ENCODE measurements around the gene CD38. TPM values are rescaled to one million over a fixed set of nuclear protein-coding genes. Genes with fewer than 3 reads are reported as not detected.
"Not testable (repeated sequence)": the region's sequence is repeated elsewhere in the genome, so short reads cannot be mapped to it uniquely, and the experiment has no call there.

CD38 gene
- total and polyA plus RNA-seq, 12 donors = 1.7 to 18.4 (median 11.2) TPM

GRCh38 chr4:15832523-15833451 lies 54.7 kb downstream of the CD38 start:
- Histone ChIP-seq H3K4me3 (no peak overlapping the region), H3K9me3 (replicated peaks in 1 of 3) (no peaks in the 10 kb centered on the region), H3K27ac (peak overlapping the region in 2 of 5 donors; percentile 37 to 53), H3K4me1 (replicated peaks in 1 of 2) (no peaks in the 10 kb centered on the region), H3K27me3 (no peaks in the 10 kb centered on the region), H3K36me3 (replicated peaks in 1 of 2) (no peaks in the 10 kb centered on the region)
- DNase-seq = no peak
- intact Hi-C loops (cut with DNase I) = no loop called here
- TF ChIP-seq CTCF (IDR thresholded peaks at IDR 0.05) (no peak), POLR2A (IDR thresholded peaks at IDR 0.05) (no peak)
- WGBS, 4 donors = 71 to 87% (median 72%) methylated on average over 3 of the region's 3 CpGs

GRCh38 chr4:15833801-15834200 lies 55.7 kb downstream of the CD38 start:
- WGBS, 4 donors = 67 to 77% (median 73%) methylated on average over 1 of the region's 1 CpG
- DNase-seq = peak in 1 of 7 donors; percentile 6
- no peak for TF ChIP-seq POLR2A (IDR thresholded peaks at IDR 0.05)
- TF ChIP-seq CTCF (IDR thresholded peaks at IDR 0.05) = no peak
- Histone ChIP-seq H3K27me3 (no peaks in the 10 kb centered on the region), H3K36me3 (replicated peaks in 1 of 2) (no peaks in the 10 kb centered on the region), H3K4me3 (no peak overlapping the region), H3K27ac (peak overlapping the region in 2 of 5 donors; percentile 37 to 53), H3K4me1 (replicated peaks in 1 of 2) (no peaks in the 10 kb centered on the region), H3K9me3 (replicated peaks in 1 of 3) (no peaks in the 10 kb centered on the region)
- intact Hi-C loops (cut with DNase I) = no loop called here

GRCh38 chr4:15836362-15836761 lies 58.2 kb downstream of the CD38 start:
- H3K27ac ChIP-seq = no peak overlapping the region
- intact Hi-C loops (cut with DNase I) = no loop called here
- no peak for DNase-seq
- no peaks in the 10 kb centered on the region for H3K27me3 ChIP-seq
- TF ChIP-seq CTCF (IDR thresholded peaks at IDR 0.05) (no peak), POLR2A (IDR thresholded peaks at IDR 0.05) (no peak)
- no peaks in the 10 kb centered on the region for H3K4me1 ChIP-seq (replicated peaks in 1 of 2)
- no peaks in the 10 kb centered on the region for H3K36me3 ChIP-seq (replicated peaks in 1 of 2)
- no peaks in the 10 kb centered on the region for H3K9me3 ChIP-seq (replicated peaks in 1 of 3)
- H3K4me3 ChIP-seq = no peak overlapping the region

- Histone ChIP-seq H3K36me3 (replicated peaks in 1 of 2) (no peaks in the 10 kb centered on the region), H3K4me1 (replicated peaks in 1 of 2) (no peaks in the 10 kb centered on the region), H3K4me3 (no peak overlapping the region), H3K27ac (no peak overlapping the region), H3K27me3 (no peaks in the 10 kb centered on the region), H3K9me3 (replicated peaks in 1 of 3) (no peaks in the 10 kb centered on the region)
- 79 to 86% (median 82%) methylated on average over 1 of the region's 1 CpG for WGBS, 4 donors
- no peak for TF ChIP-seq CTCF (IDR thresholded peaks at IDR 0.05)
- no peak for TF ChIP-seq POLR2A (IDR thresholded peaks at IDR 0.05)
- DNase-seq = no peak
- intact Hi-C loops (cut with DNase I) = no loop called here
Observed at GRCh38 chr4:15837591-15837990, 59.5 kb downstream of the CD38 start.

- H3K36me3 ChIP-seq (replicated peaks in 1 of 2); H3K4me3 ChIP-seq; H3K4me1 ChIP-seq (replicated peaks in 1 of 2); DNase-seq; H3K27ac ChIP-seq; H3K27me3 ChIP-seq; intact Hi-C loops (cut with DNase I); H3K9me3 ChIP-seq (replicated peaks in 1 of 3): not testable (repeated sequence)
- WGBS, 4 donors = 89 to 91% (median 90%) methylated on average over 8 to 10 of the region's 16 CpGs
Observed at GRCh38 chr4:15841194-15841730, 63.1 kb downstream of the CD38 start.

Data from adrenal gland (tissue), 12 donors.